ENCODE results near the gene SORBS1. TPM values are rescaled to one million over a fixed set of nuclear protein-coding genes. Genes with fewer than 3 reads are reported as not detected.

The SORBS1 gene
- total and polyA plus RNA-seq, 2 experiments from 2014 or later, result 0.65 to 1.2 TPM

- no peak overlapping the region for H3K4me2 ChIP-seq (ENCODE audit: unreplicated experiment)
- H3K4me1 ChIP-seq (ENCODE audit: insufficient read depth), result peaks cover 22% of the 10 kb centered on the region
- no peaks in the 10 kb centered on the region for H4K20me1 ChIP-seq (ENCODE audit: insufficient read depth)
- H3K79me2 ChIP-seq (ENCODE audit: insufficient read depth), result no peaks in the 10 kb centered on the region
- no peaks in the 10 kb centered on the region for H3K9me2 ChIP-seq (ENCODE audit: insufficient read depth)
- in situ Hi-C loops (cut with MboI), result no loop called here
- H3K9me3 ChIP-seq (ENCODE audit: low read depth), result no peaks in the 10 kb centered on the region
- H2AFZ ChIP-seq, result no peak overlapping the region
- no peaks in the 10 kb centered on the region for H3K27me3 ChIP-seq (replicated peaks; ENCODE audit: insufficient read depth)
- no peak overlapping the region for H3K27ac ChIP-seq
- H3K9ac ChIP-seq, result no peak overlapping the region
- H3K36me3 ChIP-seq (ENCODE audit: low read depth), result no peaks in the 10 kb centered on the region
- WGBS, 2 experiments (ENCODE audit: low coverage in 1 of 2, low lambda C conversion rate in 2 of 2, missing lambda C conversion rate in 2 of 2), result 62 to 67% methylated on average over 5 of the region's 5 CpGs
- DNase-seq, result no peak
- peaks cover 14% of the 10 kb centered on the region; the same call in 1 of the 2 replicates for H3F3A ChIP-seq (ENCODE audit: insufficient read depth)
- TF ChIP-seq EZH2 (IDR thresholded peaks at IDR 0.05; ENCODE audit: insufficient read depth, poor library complexity, severe bottlenecking), result no peak
- H3K4me3 ChIP-seq, result no peak overlapping the region
Measured at GRCh38 chr10:95476469-95477174, 84.5 kb downstream of the SORBS1 start.

DNA sequence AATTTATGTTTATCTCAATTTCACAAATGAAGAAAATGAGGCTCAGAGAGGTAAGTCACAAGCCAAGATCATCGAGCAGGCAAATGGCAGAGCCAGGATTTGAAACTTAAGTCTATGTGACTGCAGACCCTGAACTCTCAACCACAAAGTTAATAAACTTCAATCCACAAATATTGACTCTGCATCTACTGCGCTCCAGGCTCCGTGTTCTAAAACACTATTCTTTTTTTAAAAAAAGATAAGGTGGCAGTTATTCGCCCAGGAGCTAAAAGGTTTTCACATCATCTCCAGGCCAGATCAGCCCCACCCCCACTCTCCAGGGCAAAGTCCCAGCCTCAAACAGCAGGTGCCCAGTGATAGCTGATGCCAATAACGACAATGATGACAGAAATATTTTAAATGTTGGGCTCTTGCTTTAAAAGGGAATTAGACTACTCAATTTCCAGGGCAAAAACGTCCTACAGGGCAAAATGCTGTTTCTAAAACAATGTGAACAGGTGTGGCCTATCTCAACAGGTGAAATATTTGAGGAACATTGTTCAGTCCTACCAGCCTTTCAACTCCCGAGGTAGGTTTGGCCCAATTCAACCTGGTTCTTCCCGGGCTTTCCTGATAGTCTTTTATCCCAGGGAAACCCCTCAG lies 85.2 kb downstream of the SORBS1 start:
- H3K4me3 ChIP-seq, result no peak overlapping the region
- H3K27ac ChIP-seq, result no peak overlapping the region
- no peaks in the 10 kb centered on the region for H3K27me3 ChIP-seq (replicated peaks; ENCODE audit: insufficient read depth)
- no peak overlapping the region for H2AFZ ChIP-seq
- H3K9ac ChIP-seq, result no peak overlapping the region
- H3K4me1 ChIP-seq (ENCODE audit: insufficient read depth), result peaks cover 22% of the 10 kb centered on the region
- 72 to 73% methylated on average over 8 of the region's 8 CpGs for WGBS, 2 experiments (ENCODE audit: low coverage in 1 of 2, low lambda C conversion rate in 2 of 2, missing lambda C conversion rate in 2 of 2)
- no peak for TF ChIP-seq EZH2phosphoT487 (IDR thresholded peaks at IDR 0.05; ENCODE audit: insufficient read depth, low read depth)
- TF ChIP-seq EZH2 (IDR thresholded peaks at IDR 0.05; ENCODE audit: insufficient read depth, poor library complexity, severe bottlenecking), result no peak
- no peaks in the 10 kb centered on the region for H3K79me2 ChIP-seq (ENCODE audit: insufficient read depth)
- H3K4me2 ChIP-seq (ENCODE audit: unreplicated experiment), result no peak overlapping the region
- no peak for DNase-seq
- H3K36me3 ChIP-seq (ENCODE audit: low read depth), result no peaks in the 10 kb centered on the region
- H3K9me3 ChIP-seq (ENCODE audit: low read depth), result no peaks in the 10 kb centered on the region
- no peaks in the 10 kb centered on the region for H3K9me2 ChIP-seq (ENCODE audit: insufficient read depth)
- H4K20me1 ChIP-seq (ENCODE audit: insufficient read depth), result no peaks in the 10 kb centered on the region
- peaks cover 14% of the 10 kb centered on the region; the same call in 1 of the 2 replicates for H3F3A ChIP-seq (ENCODE audit: insufficient read depth)
- in situ Hi-C loops (cut with MboI), result no loop called here

- H3K4me1 ChIP-seq (ENCODE audit: insufficient read depth), result peaks cover 14% of the 10 kb centered on the region
Measured at GRCh38 chr10:95475003-95475383, 86.2 kb downstream of the SORBS1 start.

GRCh38 chr10:95474228-95475002 lies 86.8 kb downstream of the SORBS1 start:
- peak overlapping the region; percentile 35 for H3K27ac ChIP-seq
- H3K4me2 ChIP-seq (ENCODE audit: unreplicated experiment), result peak overlapping the region; percentile 43
- 0 out of 2 replicates have a peak overlapping the region, but pooled peaks have one; percentile 6 for H3K9ac ChIP-seq

More at GRCh38 chr10:95475003-95475383, 86.2 kb downstream of the SORBS1 start:
- no peaks in the 10 kb centered on the region for H3K79me2 ChIP-seq (ENCODE audit: insufficient read depth)
- TF ChIP-seq EZH2 (IDR thresholded peaks at IDR 0.05; ENCODE audit: insufficient read depth, poor library complexity, severe bottlenecking) (no peak), EZH2phosphoT487 (IDR thresholded peaks at IDR 0.05; ENCODE audit: insufficient read depth, low read depth) (no peak)
- no peaks in the 10 kb centered on the region for H3K9me2 ChIP-seq (ENCODE audit: insufficient read depth)
- WGBS, 2 experiments (ENCODE audit: low coverage in 1 of 2, low lambda C conversion rate in 2 of 2, missing lambda C conversion rate in 2 of 2), result 19 to 23% methylated on average over 1 of the region's 1 CpG
- no peak overlapping the region for H2AFZ ChIP-seq
- no peak overlapping the region for H3K27ac ChIP-seq
- in situ Hi-C loops (cut with MboI), result no loop called here
- H3K36me3 ChIP-seq (ENCODE audit: low read depth), result no peaks in the 10 kb centered on the region
- H3K27me3 ChIP-seq (replicated peaks; ENCODE audit: insufficient read depth), result no peaks in the 10 kb centered on the region; the same call in 1 of the 2 replicates
- H3K9me3 ChIP-seq (ENCODE audit: low read depth), result no peaks in the 10 kb centered on the region
- H3K4me3 ChIP-seq, result no peak overlapping the region
- no peaks in the 10 kb centered on the region for H4K20me1 ChIP-seq (ENCODE audit: insufficient read depth)
- DNase-seq, result no peak
- H3K9ac ChIP-seq, result no peak overlapping the region
- no peak overlapping the region for H3K4me2 ChIP-seq (ENCODE audit: unreplicated experiment)
- H3F3A ChIP-seq (ENCODE audit: insufficient read depth), result peaks cover 14% of the 10 kb centered on the region; the same call in 1 of the 2 replicates

More at GRCh38 chr10:95474228-95475002, 86.8 kb downstream of the SORBS1 start:
- in situ Hi-C loops (cut with MboI), result no loop called here
- no peaks in the 10 kb centered on the region; the same call in 1 of the 2 replicates for H3K27me3 ChIP-seq (replicated peaks; ENCODE audit: insufficient read depth)
- no peaks in the 10 kb centered on the region for H3K9me2 ChIP-seq (ENCODE audit: insufficient read depth)
- no peaks in the 10 kb centered on the region for H3K36me3 ChIP-seq (ENCODE audit: low read depth)
- no peaks in the 10 kb centered on the region for H3K79me2 ChIP-seq (ENCODE audit: insufficient read depth)
- peak overlapping the region; percentile 18; the same call in 1 of the 2 replicates for H2AFZ ChIP-seq
- WGBS, 2 experiments (ENCODE audit: low coverage in 1 of 2, low lambda C conversion rate in 2 of 2, missing lambda C conversion rate in 2 of 2), result 2% methylated on average over 7 of the region's 7 CpGs
- H3K4me3 ChIP-seq, result peak overlapping the region; percentile 6; the same call in 1 of the 2 replicates
- TF ChIP-seq EZH2phosphoT487 (IDR thresholded peaks at IDR 0.05; ENCODE audit: insufficient read depth, low read depth) (no peak), EZH2 (IDR thresholded peaks at IDR 0.05; ENCODE audit: insufficient read depth, poor library complexity, severe bottlenecking) (no peak)
- H3K4me1 ChIP-seq (ENCODE audit: insufficient read depth), result peaks cover 14% of the 10 kb centered on the region
- peak; percentile 85 for DNase-seq
- no peaks in the 10 kb centered on the region for H4K20me1 ChIP-seq (ENCODE audit: insufficient read depth)
- H3K9me3 ChIP-seq (ENCODE audit: low read depth), result no peaks in the 10 kb centered on the region
- peaks cover 14% of the 10 kb centered on the region; the same call in 1 of the 2 replicates for H3F3A ChIP-seq (ENCODE audit: insufficient read depth)

Data from GM23248 (cell line).